HUDEP-2 (cell line): ENCODE data around the gene TCP11.

Source experiments
- DNase-seq, 76 experiments: peaks; one replicate each; lab custom pipeline; 2025; ENCODE audit not compliant: unreplicated experiment in 76 of 76; lab: John Stamatoyannopoulos, UW

Gene TCP11

GRCh38 chr6:35068206-35068605 lies 72.9 kb downstream of the TCP11 start:
- no peak for DNase-seq
